Sigmoid colon (tissue), 3 donors: ENCODE results near the gene MAPKAPK3.

Experiments
- CTCF ChIP-seq, 4 experiments: fragments of 450-650 bp in 3 of 4; fragments of 200-600 bp in 1 of 4; IDR thresholded peaks; one replicate each; pipeline ENCODE4 v1.5.1; 2016 to 2019; ENCODE audit warnings: antibody characterized with exemption in 4 of 4, mild to moderate bottlenecking in 3 of 4, moderate library complexity in 2 of 4
- POLR2A ChIP-seq, 2 donors: fragments of 450-650 bp; IDR thresholded peaks; one replicate each; pipeline ENCODE4 v1.6.1; 2016; ENCODE audit warnings: antibody characterized with exemption in 2 of 2, mild to moderate bottlenecking in 2 of 2, moderate library complexity in 2 of 2

- TF ChIP-seq POLR2A (IDR thresholded peaks at IDR 0.05) (no peak), CTCF (IDR thresholded peaks at IDR 0.05) (no peak)
Observed at GRCh38 chr3:50591196-50591741, 25.7 kb upstream of the MAPKAPK3 start.
